A549 (cell line): ENCODE data around the gene PRDM15. TPM values are rescaled to one million over a fixed set of nuclear protein-coding genes. Genes with fewer than 3 reads are reported as not detected.

Experiments
- ATAC-seq, 2 experiments: fragments of 200-7000 bp in 1 of 2; fragments of >200 bp in 1 of 2; cut with Nextera tagmentation in 1 of 2; cut with Tn5 transposase in 1 of 2; 3 replicates each; pipeline versions ENCODE4 v1.8.0 to v1.9.1; 2018 to 2020; ENCODE audit warnings: mild to moderate bottlenecking in 1 of 2, moderate library complexity in 1 of 2
- CTCF ChIA-PET: fragments of 300-600 bp; sonication (Branson Sonifier 250); formaldehyde crosslinking; extraction: SDS; loops from one replicate; lab custom pipeline; 2021; ENCODE audit warnings: antibody characterized with exemption, inconsistent platforms; lab: Yijun Ruan, JAX
- POLR2A ChIA-PET: fragments of 350-600 bp; formaldehyde crosslinking; extraction: SDS; loops from one replicate; lab custom pipeline; 2021; ENCODE audit warnings: antibody characterized with exemption, inconsistent platforms; lab: Yijun Ruan, JAX
- DNase-seq, 2 experiments: peaks; one replicate each; pipeline versions ENCODE4 v3.0.0 to v3.0.0-alpha.2; 2011 to 2016; ENCODE audit warnings: low read depth in 1 of 2, low spot score in 1 of 2
- FAIRE-seq: peaks from 2 replicates; lab custom pipeline; 2011; peaks lifted over from hg19 to GRCh38; lab: Jason Lieb, UNC
- H3K27ac ChIP-seq, 2 experiments: fragments of >200 bp; sonication (Bioruptor Twin); formaldehyde crosslinking; 3 replicates each; pipeline ENCODE4 v1.5.1; 2016 to 2017
- H3K4me1 ChIP-seq: fragments of >200 bp; sonication (Bioruptor Twin); formaldehyde crosslinking; 3 replicates; pipeline ENCODE4 v1.6.1; 2016
- H3K4me2 ChIP-seq: fragments of >200 bp; sonication (Bioruptor Twin); formaldehyde crosslinking; 3 replicates; pipeline ENCODE4 v1.6.1; 2016
- H3K4me3 ChIP-seq: fragments of >200 bp; sonication (Bioruptor Twin); formaldehyde crosslinking; 3 replicates; pipeline ENCODE4 v1.5.1; 2016
- H3K9me3 ChIP-seq: fragments of >200 bp; sonication (Bioruptor Twin); formaldehyde crosslinking; 3 replicates; pipeline ENCODE4 v1.6.1; 2016
- BCL3 ChIP-seq: fragments of >200 bp; sonication (Bioruptor Twin); formaldehyde crosslinking; IDR thresholded peaks from 3 replicates; pipeline ENCODE4 v1.6.1; 2016
- CEBPB ChIP-seq, 2 experiments: fragments of >200 bp in 1 of 2; sonication (Bioruptor Twin) in 1 of 2; formaldehyde crosslinking in 1 of 2; IDR thresholded peaks; 2 replicates each; pipeline ENCODE4 v1.6.1; 2012 to 2016
- EP300 ChIP-seq, 2 experiments: fragments of >200 bp; sonication (Bioruptor Twin); formaldehyde crosslinking; IDR thresholded peaks; 2 replicates in 1 of 2; 3 replicates in 1 of 2; pipeline ENCODE4 v1.6.1; 2016 to 2017
- ESRRA ChIP-seq: fragments of 150-350 bp; IDR thresholded peaks from 2 replicates; pipeline ENCODE4 v1.6.1; 2014; ENCODE audit warnings: mild to moderate bottlenecking, low read length, borderline replicate concordance
- HDAC2 ChIP-seq: fragments of 200-600 bp; sonication (generic); IDR thresholded peaks from 2 replicates; pipeline ENCODE4 v1.6.1; 2016
- HOXA7 ChIP-seq: fragments of 250-450 bp; sonication (Bioruptor Pico); IDR thresholded peaks from 2 replicates; pipeline ENCODE4 v1.5.0; 2020; ENCODE audit warnings: mild to moderate bottlenecking, moderate library complexity
- KDM5A ChIP-seq: fragments of 200-600 bp; sonication (generic); IDR thresholded peaks from 2 replicates; pipeline ENCODE4 v1.6.1; 2016; ENCODE audit warnings: antibody characterized with exemption, mild to moderate bottlenecking
- MYC ChIP-seq: IDR thresholded peaks from 2 replicates; pipeline ENCODE4 v1.6.1; 2012; ENCODE audit warnings: mild to moderate bottlenecking, inconsistent platforms, low read length, improper control_type of control experiment, borderline replicate concordance
- NFE2L2 ChIP-seq: fragments of 150-350 bp; conservative IDR thresholded peaks from 2 replicates; pipeline ENCODE4 v1.6.1; 2014; ENCODE audit warnings: low read length
- NR3C1 ChIP-seq: fragments of >200 bp; sonication (Bioruptor Twin); formaldehyde crosslinking; IDR thresholded peaks from 3 replicates; pipeline ENCODE4 v1.6.1; 2017
- PBX3 ChIP-seq: IDR thresholded peaks from 2 replicates; pipeline ENCODE4 v1.6.1; 2012
- PHF8 ChIP-seq: fragments of 200-600 bp; sonication (generic); IDR thresholded peaks from 2 replicates; pipeline ENCODE4 v1.6.1; 2016; ENCODE audit warnings: low read depth, mild to moderate bottlenecking, antibody characterized with exemption, moderate library complexity, borderline replicate concordance
- POLR2A ChIP-seq: IDR thresholded peaks from 2 replicates; pipeline ENCODE4 v1.6.1; 2012; ENCODE audit warnings: mild to moderate bottlenecking, low read length
- REST ChIP-seq: fragments of 200-600 bp; sonication (generic); IDR thresholded peaks from 2 replicates; pipeline ENCODE4 v1.6.1; 2016; ENCODE audit warnings: antibody characterized with exemption, mild to moderate bottlenecking, moderate library complexity
- RNF2 ChIP-seq: fragments of 200-600 bp; sonication (generic); IDR thresholded peaks from 2 replicates; pipeline ENCODE4 v1.6.1; 2016; ENCODE audit warnings: low read depth, mild to moderate bottlenecking, antibody characterized with exemption, moderate library complexity, borderline replicate concordance
- TFCP2L1 ChIP-seq: fragments of 250-450 bp; sonication (Bioruptor Pico); IDR thresholded peaks from 2 replicates; pipeline ENCODE4 v1.5.0; 2021; ENCODE audit warnings: mild to moderate bottlenecking
- ZFP36 ChIP-seq: fragments of 450-650 bp; IDR thresholded peaks from 2 replicates; pipeline ENCODE4 v1.6.1; 2014; ENCODE audit warnings: borderline replicate concordance; ENCODE audit not compliant: partially characterized antibody
- ZSCAN20 ChIP-seq: fragments of 250-450 bp; sonication (Bioruptor Pico); IDR thresholded peaks from 2 replicates; pipeline ENCODE4 v1.8.0; 2022; ENCODE audit warnings: mild to moderate bottlenecking, moderate library complexity
- WGBS: methylation state at CpG from one replicate; pipeline ENCODE4 v1.1.6; 2017; ENCODE audit errors: missing lambda C conversion rate; 5-methylcytosine and 5-hydroxymethylcytosine counted together
- polyA plus RNA-seq, 4 experiments: library from polyadenylated mRNA; depleted of rRNA in 3 of 4; stranded (reverse); fragments of >200 nt; fragmentation: RNase III in 1 of 4; extraction: RNeasy Plus Mini Kit Qiagen cat#74134 plus additional on column Dnase treatment in 1 of 4; gene quantifications; 2 replicates in 3 of 4; 3 replicates in 1 of 4; pipeline ENCODE4 v1.2.3, GENCODE V29; 2011 to 2017

The PRDM15 gene
- polyA plus RNA-seq, 2 of the 4 experiments (the other 2 are of a cell fraction) = 4.5 to 6.1 TPM

GRCh38 chr21:41884501-41885030 is 5.4 kb upstream of the PRDM15 start:
- H3K4me2 ChIP-seq = no peak overlapping the region
- H3K4me3 ChIP-seq = no peak overlapping the region
- FAIRE-seq (no peak), ATAC-seq (peak in 1 of 2 experiments; percentile 49; a peak in 4 of 6 replicates), DNase-seq (no peak)
- CTCF ChIA-PET = interaction anchor here (2.0 kb wide), 1 partner anchor 272 kb away, joined by 5 read pairs; no protein-coding TSS in a partner anchor
- TF ChIP-seq REST (no peak), CEBPB (IDR thresholded peaks at IDR 0.05) (no peak), KDM5A (no peak), POLR2A (no peak), ZFP36 (no peak), MYC (no peak), HDAC2 (no peak), PBX3 (no peak), PHF8 (no peak)
- no peaks in the 10 kb centered on the region for H3K9me3 ChIP-seq
- no peaks in the 10 kb centered on the region for H3K4me1 ChIP-seq
- POLR2A ChIA-PET = no interaction called here
- WGBS = 97% methylated on average over 13 of the region's 19 CpGs
- no peak overlapping the region for H3K27ac ChIP-seq

- no peaks in the 10 kb centered on the region for H3K9me3 ChIP-seq
- POLR2A ChIA-PET = no interaction called here
- FAIRE-seq = no peak
- H3K4me3 ChIP-seq = no peak overlapping the region
- TF ChIP-seq ZFP36 (no peak), ZSCAN20 (CRISPR knock-in tag) (no peak), NFE2L2 (no peak), RNF2 (no peak), ESRRA (no peak), HDAC2 (no peak), TFCP2L1 (CRISPR knock-in tag) (no peak), BCL3 (no peak), HOXA7 (CRISPR knock-in tag) (no peak), NR3C1 (no peak)
- TF ChIP-seq, all 56 proteins: peak for 0
- 93% methylated on average over 5 of the region's 5 CpGs for WGBS
- no peak overlapping the region for H3K4me2 ChIP-seq
- no peaks in the 10 kb centered on the region for H3K4me1 ChIP-seq
- H3K27ac ChIP-seq = no peak overlapping the region
- CTCF ChIA-PET = interaction anchor here (0.6 to 2.0 kb wide), 3 partner anchors 37 to 271 kb away, joined by 3 to 5 read pairs (median 3); no protein-coding TSS in a partner anchor
- ATAC-seq (no peak), DNase-seq (no peak)
Observed at GRCh38 chr21:41883582-41883981, 4.4 kb upstream of the PRDM15 start.

GRCh38 chr21:41881051-41881450 is 1.9 kb upstream of the PRDM15 start:
- ATAC-seq = no peak
- 90% methylated on average over 6 of the region's 6 CpGs for WGBS
- Histone ChIP-seq H3K4me1 (peaks cover 8% of the 10 kb centered on the region; the same call in 2 of the 3 replicates), H3K4me3 (no peak overlapping the region), H3K9me3 (no peaks in the 10 kb centered on the region), H3K27ac (no peak overlapping the region), H3K4me2 (no peak overlapping the region)
- FAIRE-seq = no peak
- ChIA-PET CTCF (no interaction called here), POLR2A (no interaction called here)
- TF ChIP-seq EP300 (IDR thresholded peaks at IDR 0.05) = no peak
- no peak for DNase-seq
